Activated B cell treated with CpG ODN at 0.5 μM for 24 hours (primary cell): Measurements from ENCODE around the gene CAMK2D. TPM values are rescaled to one million over a fixed set of nuclear protein-coding genes. Genes with fewer than 3 reads are reported as not detected.

Experiments
- ATAC-seq: fragments of 200-7000 bp; cut with Tn5 transposase; one replicate; pipeline ENCODE4 v1.10.0; 2021; ENCODE audit warnings: low read depth, mild to moderate bottlenecking, moderate library complexity
- CTCF ChIA-PET: fragments of 350-600 bp; sonication (Branson Sonifier 250); formaldehyde crosslinking; loops from one replicate; lab custom pipeline; 2021; ENCODE audit warnings: antibody characterized with exemption; lab: Charles Lee
- POLR2A ChIA-PET: fragments of 350-600 bp; sonication (Branson Sonifier 250); formaldehyde crosslinking; loops from one replicate; lab custom pipeline; 2021; ENCODE audit warnings: antibody characterized with exemption; lab: Charles Lee
- DNase-seq: peaks from one replicate; pipeline ENCODE4 v3.0.0; 2022
- H3K27ac Mint-ChIP-seq: one replicate; pipeline ENCODE4 v1.8.0; 2020; ENCODE audit warnings: mixed read lengths
- H3K27me3 Mint-ChIP-seq: one replicate; pipeline ENCODE4 v1.8.0; 2021; ENCODE audit warnings: mixed read lengths
- H3K36me3 Mint-ChIP-seq: one replicate; pipeline ENCODE4 v1.8.0; 2021; ENCODE audit warnings: low read depth, mixed read lengths
- H3K4me1 Mint-ChIP-seq: one replicate; pipeline ENCODE4 v1.8.0; 2021; ENCODE audit warnings: mixed read lengths
- H3K4me3 Mint-ChIP-seq: one replicate; pipeline ENCODE4 v1.8.0; 2020; ENCODE audit warnings: mild to moderate bottlenecking, mixed read lengths
- H3K9me3 Mint-ChIP-seq: one replicate; pipeline ENCODE4 v1.8.0; 2020; ENCODE audit warnings: mixed read lengths
- CTCF ChIP-seq: fragments of 200-600 bp; IDR thresholded peaks from one replicate; pipeline ENCODE4 v1.8.0; 2022; ENCODE audit warnings: antibody characterized with exemption, mild to moderate bottlenecking
- intact Hi-C: fragments of 100-400 bp; cut with micrococcal nuclease; formaldehyde crosslinking; loops from one replicate; pipeline ENCODE4 v1.15.1; 2024
- total RNA-seq: library from RNA; stranded (reverse); gene quantifications from 2 replicates; pipeline ENCODE4 v1.2.3, GENCODE V29; 2022

The CAMK2D gene
- total RNA-seq, 1 donor from 2014 or later, result 72.9 TPM

GRCh38 chr4:113511944-113512343 is 249.6 kb downstream of the CAMK2D start:
- Mint-ChIP-seq H3K27me3 (no peaks in the 10 kb centered on the region), H3K4me3 (no peak overlapping the region), H3K27ac (no peak overlapping the region), H3K36me3 (peaks cover 71% of the 10 kb centered on the region), H3K4me1 (no peaks in the 10 kb centered on the region), H3K9me3 (no peaks in the 10 kb centered on the region)
- no peak for DNase-seq
- CTCF ChIA-PET, result no interaction called here
- no peak for ATAC-seq
- TF ChIP-seq CTCF, result no peak
- intact Hi-C loops, result no loop called here
- POLR2A ChIA-PET, result no interaction called here

- no peak for DNase-seq
- Mint-ChIP-seq H3K27ac (no peak overlapping the region), H3K9me3 (no peaks in the 10 kb centered on the region), H3K27me3 (no peaks in the 10 kb centered on the region), H3K4me1 (no peaks in the 10 kb centered on the region), H3K36me3 (peaks cover 73% of the 10 kb centered on the region), H3K4me3 (no peak overlapping the region)
- intact Hi-C loops, result no loop called here
- no peak for ATAC-seq
- ChIA-PET POLR2A (no interaction called here), CTCF (no interaction called here)
- TF ChIP-seq CTCF, result no peak
Measured at GRCh38 chr4:113509851-113510250, 251.7 kb downstream of the CAMK2D start.

GRCh38 chr4:113505044-113505443 is 256.5 kb downstream of the CAMK2D start:
- no peak for DNase-seq
- no peaks in the 10 kb centered on the region for H3K4me1 Mint-ChIP-seq
- TF ChIP-seq CTCF, result no peak
- H3K27ac Mint-ChIP-seq, result no peak overlapping the region
- no peak for ATAC-seq
- H3K4me3 Mint-ChIP-seq, result no peak overlapping the region
- intact Hi-C loops, result no loop called here
- ChIA-PET POLR2A (no interaction called here), CTCF (interaction anchor here (1.0 kb wide), 1 partner anchor 15 kb away, joined by 3 read pairs; no protein-coding TSS in a partner anchor)
- H3K36me3 Mint-ChIP-seq, result peaks cover 60% of the 10 kb centered on the region
- no peaks in the 10 kb centered on the region for H3K27me3 Mint-ChIP-seq
- H3K9me3 Mint-ChIP-seq, result no peaks in the 10 kb centered on the region

GRCh38 chr4:113504422-113504821 is 257.1 kb downstream of the CAMK2D start:
- intact Hi-C loops, result no loop called here
- ChIA-PET POLR2A (interaction anchor here (0.7 kb wide), 1 partner anchor 125 kb away, joined by 4 read pairs; no protein-coding TSS in a partner anchor), CTCF (interaction anchor here (1.0 kb wide), 1 partner anchor 15 kb away, joined by 3 read pairs; no protein-coding TSS in a partner anchor)
- Mint-ChIP-seq H3K9me3 (no peaks in the 10 kb centered on the region), H3K4me3 (no peak overlapping the region), H3K36me3 (peaks cover 62% of the 10 kb centered on the region), H3K4me1 (no peaks in the 10 kb centered on the region), H3K27ac (no peak overlapping the region), H3K27me3 (no peaks in the 10 kb centered on the region)
- no peak for TF ChIP-seq CTCF
- DNase-seq, result no peak
- no peak for ATAC-seq

GRCh38 chr4:113503691-113504090 is 257.8 kb downstream of the CAMK2D start:
- no peak overlapping the region for H3K27ac Mint-ChIP-seq
- H3K4me3 Mint-ChIP-seq, result no peak overlapping the region
- no peaks in the 10 kb centered on the region for H3K27me3 Mint-ChIP-seq
- H3K36me3 Mint-ChIP-seq, result peaks cover 64% of the 10 kb centered on the region
- no peak for ATAC-seq
- intact Hi-C loops, result no loop called here
- no peaks in the 10 kb centered on the region for H3K4me1 Mint-ChIP-seq
- DNase-seq, result no peak
- POLR2A ChIA-PET, result no interaction called here
- H3K9me3 Mint-ChIP-seq, result no peaks in the 10 kb centered on the region
- CTCF ChIA-PET, result no interaction called here
- TF ChIP-seq CTCF, result no peak
